NCI-H2107 treated with DMSO at 0.1 percent for 48 hours (cell line): Measurements from ENCODE around the gene SEC23A.
"Not testable (repeated sequence)": the region's sequence is repeated elsewhere in the genome, so short reads cannot be mapped to it uniquely, and the experiment has no call there.

Source experiments
- DNase-seq: peaks from one replicate; lab custom pipeline; 2025; ENCODE audit not compliant: unreplicated experiment; lab: John Stamatoyannopoulos, UW

SEC23A gene

DNA sequence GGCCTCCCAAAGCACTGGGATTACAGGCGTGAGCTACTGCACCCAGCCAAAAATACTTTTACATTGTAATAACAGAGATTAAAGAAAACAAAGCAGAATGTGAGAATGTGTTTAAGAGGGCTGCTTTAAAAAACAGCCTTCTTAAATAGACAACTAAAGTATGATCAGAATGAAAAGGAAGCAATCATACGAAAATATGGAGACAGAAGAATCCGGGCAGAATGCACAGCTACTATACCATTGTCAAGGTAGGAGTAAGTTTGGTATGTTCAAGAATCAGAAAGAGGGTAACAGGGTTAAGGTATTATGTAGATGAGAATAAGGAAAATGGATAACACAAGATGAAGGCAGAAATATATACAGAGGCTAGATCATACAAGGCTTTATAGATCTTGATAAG is 8.5 kb downstream of the SEC23A start:
- no peak for DNase-seq

DNA sequence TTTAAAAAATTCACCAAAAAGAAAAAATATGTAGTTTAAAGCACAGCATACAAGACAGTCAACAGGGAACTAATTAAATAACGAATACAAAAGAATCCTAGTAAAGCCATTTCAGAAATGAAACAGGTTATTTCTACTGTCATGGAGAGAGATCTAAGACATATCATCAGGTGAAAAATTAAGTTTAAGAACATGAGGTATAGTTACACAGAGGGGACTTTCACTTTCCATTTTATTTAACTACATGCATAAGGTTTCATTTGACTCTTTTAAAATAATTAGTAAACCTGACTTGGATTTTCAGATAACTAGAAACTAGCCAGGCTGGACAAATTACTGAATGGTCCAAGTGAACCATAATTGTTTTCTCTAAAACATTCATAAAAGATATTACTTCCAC is 11.3 kb downstream of the SEC23A start:
- DNase-seq = no peak

DNA sequence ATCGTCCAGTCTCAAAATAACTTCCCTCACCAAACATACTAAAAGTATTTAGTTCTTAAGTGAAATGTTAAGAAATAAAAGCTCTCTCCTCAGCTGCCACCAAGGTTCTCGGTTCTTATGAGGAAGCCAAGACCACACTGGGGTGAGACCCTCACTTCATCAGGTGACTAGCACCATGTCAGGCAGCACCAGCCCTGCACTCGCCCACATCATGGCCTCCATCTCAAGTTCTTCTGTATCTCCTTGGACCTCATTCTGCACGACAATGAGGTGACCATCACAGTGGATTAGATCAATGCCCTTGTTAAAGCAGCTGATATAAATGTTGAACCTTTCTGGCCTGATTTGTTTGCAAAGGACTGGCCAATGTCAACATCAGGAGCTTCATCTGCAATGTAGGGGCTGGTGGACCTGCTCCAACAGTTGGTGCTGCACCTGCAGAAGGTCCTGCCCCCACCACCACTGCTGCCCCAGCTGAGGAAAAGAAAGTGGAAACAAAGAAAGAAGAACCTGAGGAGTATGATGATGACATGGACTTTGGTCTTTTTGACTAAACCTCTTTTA is 12.4 kb downstream of the SEC23A start:
- no peak for DNase-seq

DNA sequence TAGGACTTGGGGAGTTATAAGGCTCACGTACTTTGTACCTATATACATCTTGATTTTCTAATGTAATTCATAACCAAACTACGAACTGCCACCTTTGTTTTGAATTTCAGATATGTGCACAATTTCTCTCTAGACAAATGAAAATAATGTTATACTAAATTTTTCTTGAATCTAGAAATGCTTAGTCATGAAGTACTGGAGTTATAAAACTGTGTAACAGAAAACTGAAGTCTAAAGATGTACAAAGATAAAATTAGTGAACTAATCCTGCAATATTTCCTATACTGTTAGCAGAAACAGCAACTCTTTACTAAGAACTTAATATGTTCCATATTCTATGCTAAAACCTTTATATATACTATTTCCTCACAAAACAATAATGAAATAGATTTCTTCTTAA is 15.5 kb downstream of the SEC23A start:
- DNase-seq = no peak

DNA sequence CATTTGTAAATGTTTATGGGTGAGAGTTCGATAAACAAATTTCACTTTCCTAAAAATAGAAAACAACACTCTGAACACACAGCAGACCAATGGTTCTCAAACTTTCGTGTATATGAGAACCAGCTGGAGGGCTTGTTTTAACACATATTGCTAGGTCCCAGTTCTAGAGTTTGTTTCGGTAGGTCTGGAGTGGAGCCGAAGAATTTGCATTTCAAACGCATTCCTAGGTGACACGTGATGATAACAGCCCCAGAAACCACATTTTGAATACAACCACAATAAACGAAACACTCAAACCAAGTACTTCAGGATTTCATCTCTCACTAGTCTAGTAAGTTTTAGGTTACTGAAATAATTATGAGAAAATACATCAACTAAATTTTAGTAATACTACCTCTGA is 17.1 kb downstream of the SEC23A start:
- peak; percentile 56 for DNase-seq

DNA sequence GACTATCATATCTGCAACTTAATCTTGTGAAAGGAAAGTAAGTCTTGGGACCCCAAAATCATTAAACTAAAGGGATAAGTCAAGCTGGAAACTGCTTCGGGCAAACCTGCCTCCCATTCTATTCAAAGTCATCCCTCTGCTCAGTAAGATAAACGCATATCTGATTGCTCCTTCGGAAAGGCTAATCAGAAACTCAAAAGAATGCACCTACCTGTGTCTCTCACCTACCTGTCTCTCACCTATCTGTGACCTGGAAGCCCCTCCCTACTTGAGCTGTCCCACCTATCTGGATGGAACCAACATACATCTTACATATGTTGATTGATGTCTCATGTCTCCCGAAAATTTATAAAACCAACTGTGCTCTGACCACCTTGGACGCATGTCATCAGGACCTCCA is 19.9 kb downstream of the SEC23A start:
- no peak for DNase-seq

DNA sequence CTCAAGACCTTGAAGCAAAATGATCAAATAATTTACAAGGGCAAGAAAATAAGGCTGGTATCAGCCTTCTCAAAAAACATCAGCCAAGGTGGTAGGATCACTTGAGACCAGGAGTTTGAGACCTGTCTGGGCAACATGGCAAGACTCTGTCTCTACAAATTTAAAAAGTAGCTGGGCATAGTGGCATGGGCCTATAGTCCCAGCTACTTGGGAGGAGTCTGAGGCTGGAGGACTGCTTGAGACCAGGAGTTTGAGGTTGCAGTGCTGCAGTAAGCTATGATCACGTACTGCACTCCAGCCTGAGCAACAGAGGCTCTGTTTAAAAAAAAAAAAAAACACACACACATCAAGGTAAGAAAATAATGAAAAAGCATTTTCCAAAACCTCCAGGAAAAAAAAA is 22.1 kb downstream of the SEC23A start:
- no peak for DNase-seq

DNA sequence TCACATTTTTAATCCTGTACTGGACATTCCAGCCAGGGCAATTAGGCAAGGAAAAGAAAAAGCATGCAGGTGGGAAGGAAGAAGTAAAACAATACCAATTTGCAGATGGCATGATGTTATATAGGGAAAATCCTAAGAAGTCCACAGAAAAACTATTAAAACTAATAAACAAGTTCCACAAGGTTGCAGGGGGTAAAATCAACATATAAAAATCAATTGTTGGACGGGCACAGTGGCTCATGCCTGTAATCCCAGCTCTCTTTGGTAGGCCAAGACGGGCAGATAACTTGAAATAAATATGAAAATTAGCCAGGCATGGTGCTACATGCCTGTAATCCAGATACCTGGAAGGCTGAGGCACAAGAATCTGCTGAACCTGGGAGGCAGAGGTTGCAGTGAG is 31.9 kb downstream of the SEC23A start:
- no peak for DNase-seq

DNA sequence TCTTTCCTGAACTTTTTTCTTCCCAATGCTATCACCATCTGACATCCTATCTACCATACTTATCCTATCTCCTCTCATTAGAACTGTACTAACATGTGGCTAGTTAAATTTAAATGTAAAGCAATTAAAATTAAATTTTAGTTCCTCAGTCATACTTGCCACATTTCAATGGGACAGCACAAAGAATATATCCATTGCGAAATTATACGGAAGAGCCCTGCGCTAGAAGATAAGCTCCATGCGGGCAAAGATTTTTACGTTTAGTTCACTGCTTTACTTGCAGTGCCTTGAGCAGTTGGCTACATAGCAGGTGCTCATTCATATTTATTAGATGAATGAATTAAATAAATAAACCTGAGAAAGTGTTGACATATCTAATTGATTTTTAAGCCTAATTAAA is 33.1 kb downstream of the SEC23A start:
- no peak for DNase-seq

DNA sequence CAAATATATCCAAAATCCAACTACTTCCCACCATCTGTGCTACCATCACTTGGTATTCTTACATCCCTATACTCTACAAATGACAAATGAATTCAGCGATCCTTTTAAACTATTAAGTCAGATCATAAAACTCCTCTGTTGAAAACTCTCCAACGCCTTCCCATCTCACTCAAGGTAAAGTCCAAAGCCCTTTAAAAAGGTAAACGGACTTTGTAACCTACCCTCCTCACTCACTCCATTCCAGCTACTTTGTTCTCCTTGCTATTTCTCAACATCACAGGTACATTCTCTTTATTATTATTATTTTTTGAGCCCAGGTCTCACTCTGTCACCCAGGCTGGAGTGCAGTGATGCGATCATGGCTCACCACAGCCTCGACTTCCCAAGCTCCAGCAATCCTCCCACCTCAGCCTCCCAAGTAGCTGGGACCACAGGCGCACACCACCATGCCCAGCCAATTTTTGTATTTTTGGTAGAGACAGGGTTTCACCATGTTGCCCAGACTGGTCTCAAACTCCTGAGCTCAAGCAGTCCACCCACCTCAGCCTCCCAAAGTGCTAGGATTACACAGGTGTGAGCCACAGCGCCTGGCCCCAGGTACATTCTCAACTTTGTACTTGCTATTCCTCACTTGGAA is 33.7 kb downstream of the SEC23A start:
- not testable (repeated sequence) for DNase-seq

DNA sequence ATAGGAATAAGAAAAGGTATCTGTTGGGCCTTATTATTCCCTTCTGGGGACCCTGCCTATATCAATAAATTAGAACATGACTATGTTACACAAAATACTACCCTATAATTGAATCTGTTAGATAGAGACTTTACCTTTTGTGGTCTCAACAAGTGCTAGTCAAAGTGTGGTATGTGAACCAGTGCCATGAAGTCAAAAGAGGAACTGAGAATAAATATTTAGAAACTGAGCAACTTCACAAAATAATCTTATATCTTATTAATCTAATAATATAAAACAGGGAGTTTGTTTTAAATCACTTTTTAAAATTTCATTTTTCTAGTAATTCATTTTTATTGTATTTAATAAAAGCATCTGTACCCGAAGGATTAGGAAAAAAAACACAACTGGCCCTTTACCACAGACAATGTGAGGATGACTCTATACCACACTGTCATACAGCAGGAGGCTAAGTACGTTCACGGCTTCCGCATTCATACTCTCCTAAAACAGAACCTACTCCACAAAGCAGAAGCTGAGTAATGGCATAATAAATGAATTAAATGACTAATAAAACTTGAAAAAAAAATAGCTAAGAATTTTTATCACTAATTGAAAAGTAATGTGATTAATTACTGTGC is 42.1 kb downstream of the SEC23A start:
- no peak for DNase-seq

DNA sequence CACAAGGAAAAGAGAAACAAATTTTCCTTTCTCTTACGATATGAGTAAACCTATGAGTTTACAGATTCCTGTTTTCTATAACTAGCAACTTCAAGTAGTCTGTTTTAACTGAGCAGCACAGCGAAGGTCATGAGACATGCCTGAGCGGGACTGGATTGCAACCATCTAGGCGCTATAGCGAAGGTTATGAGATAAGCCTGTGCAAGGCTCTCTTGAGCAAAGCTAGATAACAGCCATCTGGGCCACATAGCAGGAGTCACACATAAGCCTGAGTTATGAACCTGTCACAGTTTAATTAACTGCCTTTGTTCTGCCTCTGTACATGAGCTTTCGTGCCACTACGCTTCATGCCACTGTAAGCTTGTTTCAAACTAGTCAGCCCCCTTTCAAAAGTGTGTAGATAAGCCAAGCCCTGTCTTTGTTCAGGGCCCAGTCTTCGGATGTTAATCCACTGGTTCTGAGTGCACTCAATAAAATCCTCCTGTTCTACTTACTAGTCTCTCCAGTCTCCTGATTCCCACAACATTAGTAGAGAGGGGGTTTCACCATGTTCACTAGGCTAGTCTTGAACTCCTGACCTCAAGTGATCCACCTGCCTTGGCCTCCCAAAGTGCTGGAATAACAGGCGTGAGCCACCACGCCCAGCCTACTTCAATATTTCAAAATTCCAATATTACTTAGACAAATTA is 47.1 kb downstream of the SEC23A start:
- no peak for DNase-seq

DNA sequence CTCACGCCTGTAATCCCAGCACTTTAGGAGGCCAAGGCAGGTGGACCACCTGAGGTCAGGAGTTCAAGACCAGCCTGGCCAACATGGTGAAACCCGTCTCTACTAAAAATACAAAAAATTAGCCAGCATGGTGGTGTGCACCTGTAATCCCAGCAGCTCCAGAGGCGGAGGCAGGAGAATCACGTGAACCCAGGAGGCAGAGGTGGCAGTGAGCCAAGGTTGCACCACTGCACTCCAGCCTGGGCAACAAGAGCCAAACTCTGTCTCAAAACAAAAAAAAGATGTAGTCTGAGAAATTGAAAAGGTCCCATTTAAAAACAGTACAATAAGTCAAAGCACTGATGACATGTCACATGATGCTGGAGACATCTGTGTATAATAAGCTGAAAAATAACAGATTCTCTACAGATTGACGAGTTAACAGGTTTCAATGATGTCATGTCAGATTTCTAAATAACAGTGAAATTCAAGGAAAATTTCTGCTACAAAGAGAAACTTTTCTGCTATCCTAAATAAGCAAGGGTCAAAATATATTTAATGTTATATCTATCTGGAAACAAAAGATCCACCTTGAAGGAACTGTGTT is 50.1 kb downstream of the SEC23A start:
- not testable (repeated sequence) for DNase-seq

DNA sequence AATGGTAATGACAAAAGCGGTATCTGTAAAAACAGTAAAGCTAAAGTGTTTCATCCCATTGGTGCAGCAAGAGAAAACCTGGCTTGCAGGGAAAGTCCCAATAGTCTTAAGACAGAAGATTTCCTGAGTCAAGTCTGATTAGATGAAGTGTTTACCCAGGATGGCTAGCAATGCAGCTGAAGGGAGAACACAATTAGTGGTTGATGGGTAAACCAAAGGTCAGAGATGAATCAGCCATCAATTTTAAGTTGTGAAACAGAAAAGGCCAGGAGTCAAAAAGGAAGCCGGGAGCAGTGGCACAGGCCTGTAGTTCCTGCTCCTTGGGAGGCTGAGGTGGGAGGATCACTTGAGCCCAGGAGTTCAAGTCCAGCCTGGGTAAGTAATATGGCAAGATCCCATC is 52.6 kb downstream of the SEC23A start:
- DNase-seq = no peak

DNA sequence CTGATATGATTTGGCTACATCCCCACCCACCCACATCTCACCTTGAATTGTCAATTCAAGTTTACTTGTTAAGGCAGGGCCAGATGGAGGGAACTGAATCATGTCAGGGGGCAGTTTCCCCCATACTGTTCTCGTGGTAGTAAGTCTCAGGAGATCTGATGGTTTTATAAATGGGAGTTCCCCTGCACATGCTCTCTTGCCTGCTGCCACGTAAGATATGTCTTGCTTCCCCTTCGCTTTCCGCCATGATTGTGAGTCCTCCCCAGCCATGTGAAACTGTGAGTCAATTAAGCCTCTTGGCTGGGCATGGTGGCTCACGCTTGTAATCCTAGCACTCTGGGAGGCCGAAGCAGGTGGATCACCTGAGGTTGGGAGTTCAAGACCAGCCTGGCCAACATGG is 57.1 kb downstream of the SEC23A start:
- DNase-seq = not testable (repeated sequence)

DNA sequence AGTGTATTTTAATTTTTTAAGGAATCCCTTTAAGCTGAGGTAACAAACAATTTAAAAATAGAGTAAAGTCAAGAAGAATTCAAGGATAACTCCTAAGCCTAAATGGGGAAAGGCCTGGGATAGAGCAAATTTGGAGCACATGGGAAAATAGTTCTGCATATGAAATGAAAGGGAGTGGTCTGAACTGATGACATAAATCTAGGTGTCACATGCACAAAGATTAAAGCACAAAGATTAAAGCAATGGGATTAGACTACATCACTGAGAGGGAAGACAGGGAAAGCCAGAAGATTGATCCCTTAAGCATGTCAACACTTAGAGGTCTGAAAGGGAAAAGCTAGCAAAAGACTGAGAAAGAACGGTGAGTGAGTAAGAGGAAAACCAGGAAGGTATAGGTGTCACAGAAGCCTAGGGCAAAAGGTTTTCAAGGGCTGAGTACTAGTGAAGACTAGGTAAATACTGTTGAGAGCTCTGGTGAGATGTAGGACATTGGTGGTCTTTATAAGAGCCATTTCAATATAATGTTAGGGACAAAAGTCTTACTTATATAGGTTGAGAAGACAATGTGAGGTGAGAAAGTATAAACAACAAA is 59.6 kb downstream of the SEC23A start:
- no peak for DNase-seq

DNA sequence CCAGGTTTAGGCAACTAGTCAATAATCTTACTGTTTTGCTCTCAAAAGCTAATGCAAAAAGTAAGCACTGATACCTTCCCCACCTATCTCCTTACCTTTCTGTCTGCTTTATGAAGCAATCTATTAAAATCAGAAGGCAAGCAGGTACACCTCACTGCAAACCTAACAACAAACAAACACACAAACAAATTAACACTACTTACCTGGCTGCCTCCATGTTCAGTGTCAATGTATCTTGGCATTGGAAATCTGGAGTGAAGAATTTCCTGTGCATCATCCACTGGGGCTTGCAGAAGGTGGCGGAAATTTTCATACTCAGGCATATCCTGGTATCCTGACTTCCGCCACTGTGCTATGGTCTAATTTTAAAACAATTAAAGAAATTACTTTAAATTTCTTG is 62.5 kb downstream of the SEC23A start:
- DNase-seq = no peak

DNA sequence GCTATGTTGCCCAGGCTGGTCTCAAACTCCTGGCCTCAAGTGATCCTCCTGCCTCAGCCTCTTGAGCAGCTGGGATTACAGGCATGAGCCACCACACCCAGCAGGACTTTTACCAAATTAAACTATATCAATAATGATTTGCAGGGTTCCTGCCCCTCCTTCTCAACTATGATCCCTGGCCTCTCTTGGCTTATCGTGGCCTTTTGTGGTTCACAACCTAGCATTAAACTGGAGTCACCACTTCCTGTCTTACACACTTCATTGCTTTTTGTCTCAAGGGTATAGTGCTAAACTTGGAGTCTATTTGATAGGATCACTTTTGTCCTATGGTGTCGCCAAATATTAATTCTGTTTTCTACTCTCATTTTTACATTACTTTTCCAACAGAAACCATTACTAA is 64.5 kb downstream of the SEC23A start:
- no peak for DNase-seq

DNA sequence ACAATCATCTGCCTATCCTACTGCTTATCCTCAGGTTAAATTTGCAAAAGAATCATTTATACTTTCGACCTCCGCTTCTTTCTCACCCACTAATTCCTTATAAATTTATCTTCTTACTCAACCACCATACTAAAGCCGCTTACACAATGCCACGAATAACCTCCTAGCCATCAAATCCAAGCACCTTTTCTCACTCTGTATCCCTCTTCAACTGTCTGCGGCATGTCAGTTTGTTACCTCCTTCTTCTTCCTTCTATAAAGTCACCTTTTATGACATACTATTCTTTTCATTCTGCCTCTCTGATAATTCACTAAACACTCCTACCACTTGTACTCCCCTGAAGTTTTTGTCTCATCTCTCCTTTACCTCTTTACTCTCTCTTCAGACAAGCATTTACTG is 66.3 kb downstream of the SEC23A start:
- DNase-seq = no peak

DNA sequence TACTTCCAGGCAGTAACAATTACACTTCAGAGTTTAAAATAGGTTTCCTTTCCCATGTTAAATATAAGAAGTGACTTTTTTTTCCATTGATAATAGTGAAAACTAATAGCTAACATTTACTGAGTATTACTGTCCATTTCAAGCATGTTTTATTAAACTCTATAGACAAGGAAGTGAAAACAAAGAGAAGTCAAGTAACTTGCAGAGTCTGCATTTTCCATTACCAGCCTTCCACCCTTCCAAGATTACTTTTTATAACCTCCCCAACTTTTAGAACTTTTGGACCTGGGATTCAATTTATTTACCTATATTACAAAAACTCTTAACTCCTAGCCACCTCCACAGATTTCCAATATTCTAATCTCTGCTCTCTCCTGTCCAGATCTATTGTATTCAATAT is 67.7 kb downstream of the SEC23A start:
- no peak for DNase-seq

DNA sequence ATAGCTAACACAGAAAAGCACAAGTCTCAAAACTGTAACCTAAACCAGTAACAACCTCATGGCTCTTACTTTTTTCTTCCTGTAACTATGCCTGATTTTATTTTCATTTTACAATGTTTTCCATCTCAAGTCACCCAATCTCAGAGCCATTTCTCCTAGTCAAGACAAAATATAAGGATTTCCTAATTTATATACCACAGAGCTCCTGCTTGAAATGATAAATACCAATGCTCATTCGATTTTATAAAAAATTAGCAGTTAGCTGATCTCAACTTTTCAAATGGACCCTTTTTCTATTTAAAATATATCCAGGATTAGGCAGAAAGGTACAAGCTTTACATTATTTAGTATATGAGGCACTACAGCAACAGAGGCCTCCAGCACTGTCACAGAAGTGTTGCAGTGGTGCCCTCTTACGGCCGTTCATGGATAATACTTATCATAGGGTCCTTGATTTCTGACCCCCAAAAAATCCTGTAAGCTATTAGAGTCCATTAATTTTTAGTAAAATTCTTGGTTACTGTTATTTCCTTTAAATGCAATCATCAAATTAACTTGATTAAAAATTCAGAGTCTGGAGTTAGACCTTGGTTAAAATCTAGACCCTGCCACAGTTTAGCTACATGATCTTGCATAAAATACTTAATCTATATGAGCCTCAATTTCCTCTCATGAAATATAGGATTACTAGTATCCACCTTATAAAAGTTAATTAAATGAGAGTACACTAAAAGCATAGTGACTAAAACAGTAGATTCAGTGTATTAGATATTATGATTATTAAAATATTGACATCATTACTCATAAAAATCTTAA is 68.3 kb downstream of the SEC23A start:
- DNase-seq = no peak
